Measurements from ENCODE around the gene MICU2.

MICU2 gene

DNA sequence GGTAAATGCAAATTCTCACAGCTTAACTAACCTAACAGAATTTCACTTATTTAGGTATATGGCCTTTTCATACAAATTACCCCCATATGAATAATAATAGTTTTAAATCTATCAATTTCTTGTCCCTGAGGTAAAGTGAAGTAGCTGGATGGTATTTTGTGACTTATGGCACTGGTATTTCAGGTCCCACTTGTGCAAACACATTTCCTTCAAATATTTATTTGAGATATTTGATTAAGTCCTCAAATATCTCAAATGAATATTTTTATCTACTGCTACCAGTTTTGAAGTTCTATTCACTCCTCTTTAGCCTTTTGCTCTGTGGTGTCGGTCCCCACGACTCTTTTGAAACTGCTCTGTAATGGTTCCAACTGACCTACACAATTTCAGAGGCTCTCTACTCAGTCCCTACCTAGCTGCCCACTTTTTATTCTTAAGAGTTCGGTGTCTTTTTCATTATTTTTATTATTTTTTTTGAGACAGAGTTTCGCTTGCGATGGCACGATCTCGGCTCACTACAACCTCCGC is 85.3 kb downstream of the MICU2 start:
- TF ChIP-seq, protein P1, sequence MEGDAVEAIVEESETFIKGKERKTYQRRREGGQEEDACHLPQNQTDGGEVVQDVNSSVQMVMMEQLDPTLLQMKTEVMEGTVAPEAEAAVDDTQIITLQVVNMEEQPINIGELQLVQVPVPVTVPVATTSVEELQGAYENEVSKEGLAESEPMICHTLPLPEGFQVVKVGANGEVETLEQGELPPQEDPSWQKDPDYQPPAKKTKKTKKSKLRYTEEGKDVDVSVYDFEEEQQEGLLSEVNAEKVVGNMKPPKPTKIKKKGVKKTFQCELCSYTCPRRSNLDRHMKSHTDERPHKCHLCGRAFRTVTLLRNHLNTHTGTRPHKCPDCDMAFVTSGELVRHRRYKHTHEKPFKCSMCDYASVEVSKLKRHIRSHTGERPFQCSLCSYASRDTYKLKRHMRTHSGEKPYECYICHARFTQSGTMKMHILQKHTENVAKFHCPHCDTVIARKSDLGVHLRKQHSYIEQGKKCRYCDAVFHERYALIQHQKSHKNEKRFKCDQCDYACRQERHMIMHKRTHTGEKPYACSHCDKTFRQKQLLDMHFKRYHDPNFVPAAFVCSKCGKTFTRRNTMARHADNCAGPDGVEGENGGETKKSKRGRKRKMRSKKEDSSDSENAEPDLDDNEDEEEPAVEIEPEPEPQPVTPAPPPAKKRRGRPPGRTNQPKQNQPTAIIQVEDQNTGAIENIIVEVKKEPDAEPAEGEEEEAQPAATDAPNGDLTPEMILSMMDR (IDR thresholded peaks at IDR 0.05; ENCODE audit: low read depth, low read length, missing control alignments): no peak
- no peaks in the 10 kb centered on the region for H3K36me3 ChIP-seq (replicated peaks)
- no peak for DNase-seq
- no peaks in the 10 kb centered on the region for H3K27me3 ChIP-seq (replicated peaks)
- no peak overlapping the region for H3K27ac ChIP-seq
- no peak overlapping the region for H3K4me3 ChIP-seq (ENCODE audit: low read depth, low read length)
- in situ Hi-C loops (cut with HindIII; ENCODE audit: low pct_ligation_motif_present, low sequenced_read_pairs): no loop called here

DNA sequence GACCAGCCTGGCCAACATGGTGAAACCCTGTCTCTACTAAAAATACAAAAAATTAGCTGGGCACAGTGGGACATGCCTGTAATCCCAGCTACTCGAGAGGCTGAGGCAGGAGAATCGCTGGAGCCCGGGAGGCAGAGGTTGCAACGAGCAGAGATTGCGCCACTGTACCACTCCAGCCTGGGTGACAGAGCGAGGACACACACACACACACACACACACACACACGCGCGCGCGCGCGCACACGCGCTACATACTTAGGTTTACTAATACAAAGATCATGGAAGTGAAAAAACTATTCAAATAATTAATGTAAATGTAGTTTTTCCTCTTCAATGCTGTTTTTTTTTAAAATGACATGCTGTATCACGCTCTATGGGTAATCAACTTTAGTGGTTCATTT is 86.4 kb downstream of the MICU2 start:
- Histone ChIP-seq H3K27ac (no peak overlapping the region), H3K27me3 (replicated peaks) (no peaks in the 10 kb centered on the region), H3K36me3 (replicated peaks) (no peaks in the 10 kb centered on the region), H3K4me3 (ENCODE audit: low read depth, low read length) (no peak overlapping the region)
- in situ Hi-C loops (cut with HindIII; ENCODE audit: low pct_ligation_motif_present, low sequenced_read_pairs): no loop called here
- TF ChIP-seq, protein P1 (IDR thresholded peaks at IDR 0.05; ENCODE audit: low read depth, low read length, missing control alignments): no peak
- DNase-seq: no peak

DNA sequence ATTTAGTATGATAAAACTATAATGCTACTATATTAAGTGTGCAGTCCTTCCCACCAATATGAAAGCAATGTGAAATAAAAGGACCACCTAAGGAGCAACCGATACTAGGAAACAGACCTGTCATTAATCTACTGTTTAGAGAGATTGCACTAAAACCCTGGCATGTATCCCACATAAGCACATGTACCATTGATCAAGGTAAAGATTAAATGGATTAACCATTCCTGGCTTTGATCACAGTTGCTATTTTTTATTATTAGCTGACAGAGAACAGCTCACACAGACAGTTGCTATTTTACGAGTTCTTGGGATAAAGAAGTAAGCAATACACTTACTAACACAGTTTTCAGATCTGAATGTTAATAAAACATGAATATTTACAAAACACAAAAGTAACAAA is 87.2 kb downstream of the MICU2 start:
- H3K27ac ChIP-seq: no peak overlapping the region
- H3K27me3 ChIP-seq (replicated peaks): no peaks in the 10 kb centered on the region
- in situ Hi-C loops (cut with HindIII; ENCODE audit: low pct_ligation_motif_present, low sequenced_read_pairs): no loop called here
- no peak for DNase-seq
- H3K4me3 ChIP-seq (ENCODE audit: low read depth, low read length): no peak overlapping the region
- H3K36me3 ChIP-seq (replicated peaks): no peaks in the 10 kb centered on the region
- TF ChIP-seq, protein P1 (IDR thresholded peaks at IDR 0.05; ENCODE audit: low read depth, low read length, missing control alignments): no peak

DNA sequence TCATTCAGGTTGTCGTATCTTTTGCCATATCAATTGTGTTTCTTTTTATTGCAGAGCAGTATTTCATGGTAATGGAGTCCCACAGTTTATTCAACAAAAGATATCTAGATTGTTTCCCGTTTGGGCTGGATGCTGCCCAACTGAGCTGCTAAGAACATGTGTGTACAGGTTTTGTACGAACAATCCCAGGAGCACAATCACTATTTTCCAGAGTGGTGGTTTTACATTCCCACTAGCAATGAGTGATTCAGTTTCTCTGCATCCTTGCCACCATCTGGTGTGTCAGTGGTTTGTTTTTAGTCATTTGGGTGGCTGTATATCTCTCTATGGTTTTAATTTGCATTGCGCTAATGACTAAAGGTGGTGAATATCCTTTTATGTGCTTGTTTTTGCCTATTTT is 92.1 kb downstream of the MICU2 start:
- TF ChIP-seq, protein P1 (IDR thresholded peaks at IDR 0.05; ENCODE audit: low read depth, low read length, missing control alignments): no peak
- no peak overlapping the region for H3K4me3 ChIP-seq (ENCODE audit: low read depth, low read length)
- H3K27ac ChIP-seq: no peak overlapping the region
- DNase-seq: no peak
- in situ Hi-C loops (cut with HindIII; ENCODE audit: low pct_ligation_motif_present, low sequenced_read_pairs): no loop called here
- H3K36me3 ChIP-seq (replicated peaks): peaks cover 2% of the 10 kb centered on the region
- no peaks in the 10 kb centered on the region for H3K27me3 ChIP-seq (replicated peaks)

DNA sequence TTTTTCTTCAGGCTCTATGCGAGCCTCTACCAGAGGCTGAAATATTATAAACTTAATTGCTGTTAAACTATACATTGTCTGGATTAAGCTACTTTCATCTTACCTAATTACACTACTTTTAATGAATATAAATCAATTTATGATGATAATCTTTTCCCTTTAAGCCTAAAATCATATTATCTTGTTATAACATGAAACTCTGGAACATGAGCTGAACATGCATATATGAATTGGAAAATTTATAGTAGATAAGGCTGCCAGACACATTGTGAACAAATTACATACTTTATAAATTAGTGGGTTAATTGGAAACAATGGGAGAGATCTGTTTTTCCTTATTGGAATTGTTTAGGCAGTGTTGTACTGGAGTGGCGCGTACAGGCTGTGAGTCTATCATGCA is 99.6 kb downstream of the MICU2 start:
- TF ChIP-seq, protein P1 (IDR thresholded peaks at IDR 0.05; ENCODE audit: low read depth, low read length, missing control alignments): no peak
- Histone ChIP-seq H3K4me3 (ENCODE audit: low read depth, low read length) (no peak overlapping the region), H3K27me3 (replicated peaks) (no peaks in the 10 kb centered on the region), H3K36me3 (replicated peaks) (peaks cover 1% of the 10 kb centered on the region), H3K27ac (no peak overlapping the region)
- no peak for DNase-seq
- in situ Hi-C loops (cut with HindIII; ENCODE audit: low pct_ligation_motif_present, low sequenced_read_pairs): no loop called here

DNA sequence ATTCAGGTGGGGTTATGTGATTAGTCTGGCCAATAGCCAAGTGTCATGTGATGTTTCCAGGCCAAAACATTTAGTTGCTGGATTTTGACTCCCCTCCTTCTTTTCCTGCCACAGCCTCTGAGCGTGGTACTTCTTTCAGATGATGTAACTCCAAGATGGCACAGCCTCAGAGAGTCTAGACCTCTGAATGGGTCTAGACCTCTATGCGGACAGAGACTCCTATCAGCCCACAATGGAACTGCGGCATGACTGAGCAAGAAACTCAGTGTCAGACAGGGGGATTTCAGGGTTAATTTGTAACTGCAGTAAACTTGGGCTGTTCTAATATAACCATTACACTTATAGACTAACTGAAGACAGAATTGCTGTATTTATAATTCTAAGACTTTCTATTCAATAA is 102.3 kb downstream of the MICU2 start:
- DNase-seq: no peak
- Histone ChIP-seq H3K36me3 (replicated peaks) (no peaks in the 10 kb centered on the region), H3K27me3 (replicated peaks) (no peaks in the 10 kb centered on the region), H3K4me3 (ENCODE audit: low read depth, low read length) (no peak overlapping the region), H3K27ac (no peak overlapping the region)
- TF ChIP-seq, protein P1 (IDR thresholded peaks at IDR 0.05; ENCODE audit: low read depth, low read length, missing control alignments): peak; percentile 22
- in situ Hi-C loops (cut with HindIII; ENCODE audit: low pct_ligation_motif_present, low sequenced_read_pairs): no loop called here

Measured in brain microvascular endothelial cell (primary cell).